Left renal pelvis (tissue), 4 donors: Measurements from ENCODE around the gene AKAP9. TPM values are rescaled to one million over a fixed set of nuclear protein-coding genes. Genes with fewer than 3 reads are reported as not detected.

Source experiments
- polyA plus RNA-seq, 4 donors: library from polyadenylated mRNA; unstranded; fragments of 120-200 nt; gene quantifications; one replicate each; pipeline ENCODE4 v1.2.1, GENCODE V29; 2013; ENCODE audit not compliant: insufficient read length in 4 of 4

The AKAP9 gene
- polyA plus RNA-seq, 4 donors: 59.4 to 99.1 (median 86.7) TPM

Other genes with a start within 250 kb of the AKAP9 start
- gene MTERF1, start 60.2 kb upstream of the AKAP9 start, polyA plus RNA-seq: 10 to 100 TPM; 16.0 to 23.1 (median 21.6) TPM
- 10 to 100 TPM; 55.6 to 90.1 (median 77.8) TPM for gene CYP51A1, start 193.6 kb downstream of the AKAP9 start, polyA plus RNA-seq
- under 1 TPM; 0.23 to 0.67 (median 0.32) TPM for gene LRRD1, start 238.3 kb downstream of the AKAP9 start, polyA plus RNA-seq